GM19372 (cell line): Measurements from ENCODE around the gene LRSAM1.
"Not testable (repeated sequence)": the region's sequence is repeated elsewhere in the genome, so short reads cannot be mapped to it uniquely, and the experiment has no call there.

Experiments
- ATAC-seq: cut with Tn5 transposase; IDR thresholded peaks from one replicate; pipeline ENCODE4 v1.9.1; 2021; ENCODE audit warnings: mild to moderate bottlenecking, low read depth, moderate library complexity; ENCODE audit not compliant: unreplicated experiment

Gene LRSAM1

DNA sequence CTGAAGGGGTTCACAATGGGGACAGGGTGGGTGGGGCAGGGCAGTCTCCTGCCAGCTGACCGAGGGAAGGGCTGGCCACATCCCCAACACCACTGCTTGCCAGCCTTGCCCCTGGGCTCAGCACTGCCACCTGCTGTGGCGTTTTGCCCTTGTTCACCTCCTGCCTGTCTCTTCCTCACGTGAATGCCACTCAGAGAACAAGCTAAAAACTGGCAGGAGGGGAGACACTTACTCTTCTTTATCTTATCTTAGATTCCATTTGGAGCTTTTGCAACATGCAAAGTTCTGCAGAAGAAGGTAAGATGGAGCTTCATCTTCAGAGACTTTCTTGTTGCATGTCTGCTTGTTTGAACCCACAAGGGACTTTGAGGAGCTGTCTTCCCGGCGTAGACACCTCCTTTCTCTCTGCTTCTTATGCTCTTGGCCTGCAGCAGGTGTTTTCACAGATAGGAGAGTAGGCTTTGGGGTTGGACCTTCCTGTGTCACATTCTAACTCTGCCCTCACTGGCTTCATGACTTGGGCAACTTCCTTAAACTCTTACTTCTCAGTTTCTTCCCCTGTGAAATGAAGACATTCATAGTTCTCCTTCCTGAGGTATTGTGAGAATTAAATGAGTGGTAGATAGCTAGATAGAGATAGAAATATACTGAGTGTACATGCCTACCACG lies 4.1 kb downstream of the LRSAM1 start:
- ATAC-seq = no peak

DNA sequence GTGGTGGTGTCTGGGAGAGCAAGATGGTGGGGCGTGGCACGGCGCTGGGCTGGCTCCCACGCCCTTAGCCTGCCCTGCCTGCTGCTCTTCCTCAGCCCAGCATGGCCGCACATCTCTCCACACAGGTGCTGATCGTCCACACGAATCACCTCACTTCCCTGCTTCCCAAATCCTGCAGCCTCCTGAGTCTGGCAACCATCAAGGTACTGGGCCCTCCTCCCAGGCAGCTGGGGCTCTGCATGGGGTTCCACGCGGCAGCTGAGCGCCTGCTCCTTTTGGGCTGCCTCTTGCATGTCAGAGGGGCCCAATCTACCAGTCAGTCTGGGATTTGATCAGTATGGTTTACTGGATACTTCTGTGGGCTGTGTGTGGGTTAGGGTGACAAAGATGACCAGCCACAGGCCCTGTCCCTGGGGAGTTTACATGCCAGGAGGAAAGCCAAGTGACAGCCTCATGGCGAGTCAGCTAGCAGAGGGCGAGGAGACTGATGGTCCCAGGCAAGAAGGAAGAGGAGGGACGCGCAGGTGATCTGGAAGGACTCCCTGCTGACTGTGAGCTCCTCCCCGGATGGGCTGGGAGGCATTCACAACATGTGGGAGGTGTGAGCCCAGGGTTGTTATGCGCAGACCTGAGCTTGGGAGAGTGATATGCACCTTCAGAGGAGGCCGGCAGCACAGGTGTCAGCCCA lies 6.0 kb downstream of the LRSAM1 start:
- no peak for ATAC-seq

DNA sequence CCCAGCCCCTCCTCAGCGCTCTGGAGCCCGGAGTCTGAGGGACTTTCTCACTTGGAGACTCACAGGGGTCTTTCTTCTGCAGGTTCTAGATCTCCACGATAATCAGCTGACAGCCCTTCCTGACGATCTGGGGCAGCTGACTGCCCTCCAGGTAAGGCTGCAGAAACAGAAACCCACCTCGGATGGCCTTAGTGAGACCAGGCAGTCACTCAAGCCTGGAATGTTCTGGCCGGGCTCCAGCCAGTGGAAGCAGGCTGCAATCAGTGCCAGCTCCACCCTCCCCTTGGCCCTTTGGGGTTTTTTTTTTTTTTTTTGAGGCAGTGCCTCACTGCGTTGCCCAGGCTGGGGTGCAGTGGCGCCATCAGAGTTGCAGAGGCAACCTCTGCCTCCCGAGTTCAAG lies 7.6 kb downstream of the LRSAM1 start:
- no peak for ATAC-seq

DNA sequence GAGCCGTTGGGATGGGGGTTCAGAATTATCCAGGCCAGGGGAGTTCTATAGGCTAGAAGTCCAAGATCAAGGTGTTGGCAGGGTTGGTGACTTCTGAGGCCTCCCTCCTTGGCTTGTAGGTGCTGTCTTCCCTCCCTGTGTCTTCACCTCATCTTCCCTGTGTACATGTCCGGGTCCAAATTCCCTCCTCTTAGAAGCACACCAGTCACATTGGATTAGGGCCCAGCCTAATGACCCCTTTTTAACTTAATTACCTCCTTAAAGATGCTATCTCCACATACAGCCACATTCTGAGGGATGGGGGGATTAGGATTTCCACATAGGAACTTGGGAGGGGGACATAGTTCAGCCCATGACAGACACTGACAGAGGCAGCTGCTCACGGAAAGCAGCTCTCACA lies 12.1 kb downstream of the LRSAM1 start:
- ATAC-seq = no peak

DNA sequence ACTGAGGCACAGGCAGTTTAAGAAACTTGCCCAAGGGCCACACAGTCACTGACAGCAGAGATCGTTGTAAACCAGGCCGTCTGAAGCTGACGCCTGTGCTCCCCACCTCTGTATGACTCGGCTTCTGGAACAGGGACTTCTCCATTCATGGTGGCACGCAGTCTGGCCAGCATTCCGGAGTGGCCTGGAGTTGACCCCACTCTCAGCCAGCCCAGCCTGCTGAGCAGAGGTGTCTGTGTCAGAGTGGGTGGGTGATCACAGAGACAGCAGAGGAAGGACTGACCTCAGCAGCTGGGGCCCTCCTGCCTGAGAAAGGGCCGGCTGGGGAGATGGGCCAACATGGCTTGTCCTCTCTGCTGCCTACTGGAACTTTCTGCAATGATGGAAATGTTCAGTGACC lies 12.6 kb downstream of the LRSAM1 start:
- ATAC-seq = no peak

DNA sequence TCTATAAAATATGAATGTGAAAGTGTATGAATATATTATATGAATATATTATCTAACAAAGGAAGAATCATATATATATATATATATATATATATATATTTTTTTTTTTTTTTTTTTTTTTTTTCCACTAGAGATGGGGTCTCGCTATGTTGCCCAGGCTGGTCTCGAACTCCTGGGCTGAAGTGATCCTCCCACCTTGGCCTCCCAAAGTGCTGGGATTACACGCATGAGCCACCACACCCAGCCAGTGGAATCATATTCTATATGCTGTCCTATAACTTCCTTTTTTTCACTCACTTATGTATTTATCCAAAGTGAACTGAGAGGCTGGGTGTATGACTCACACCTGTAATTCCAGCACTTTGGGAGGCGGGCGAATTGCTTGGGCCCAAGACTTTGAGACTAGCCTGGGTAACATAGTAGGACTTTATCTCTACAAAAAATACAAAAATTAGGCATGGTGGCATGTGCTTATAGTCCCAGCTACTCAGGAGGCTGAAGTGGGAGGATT lies 15.2 kb downstream of the LRSAM1 start:
- not testable (repeated sequence) for ATAC-seq

DNA sequence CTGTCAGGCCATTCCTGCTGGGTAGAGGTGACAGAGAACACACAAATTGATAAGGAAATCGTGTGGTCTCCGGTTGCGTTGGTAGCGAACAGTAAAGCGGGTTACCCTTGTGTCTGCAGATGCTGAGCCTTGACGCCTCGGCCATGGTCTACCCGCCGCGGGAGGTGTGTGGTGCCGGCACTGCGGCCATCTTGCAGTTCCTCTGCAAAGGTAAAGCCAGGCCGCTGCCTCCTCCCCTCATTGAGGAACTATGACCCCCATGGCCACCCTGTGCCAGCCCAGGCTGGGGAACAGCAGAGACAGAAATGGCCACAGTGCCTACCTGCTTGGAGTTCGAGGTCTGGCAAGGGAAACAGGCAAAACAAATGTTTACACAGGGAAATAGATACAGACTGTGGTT lies 16.3 kb downstream of the LRSAM1 start:
- no peak for ATAC-seq

DNA sequence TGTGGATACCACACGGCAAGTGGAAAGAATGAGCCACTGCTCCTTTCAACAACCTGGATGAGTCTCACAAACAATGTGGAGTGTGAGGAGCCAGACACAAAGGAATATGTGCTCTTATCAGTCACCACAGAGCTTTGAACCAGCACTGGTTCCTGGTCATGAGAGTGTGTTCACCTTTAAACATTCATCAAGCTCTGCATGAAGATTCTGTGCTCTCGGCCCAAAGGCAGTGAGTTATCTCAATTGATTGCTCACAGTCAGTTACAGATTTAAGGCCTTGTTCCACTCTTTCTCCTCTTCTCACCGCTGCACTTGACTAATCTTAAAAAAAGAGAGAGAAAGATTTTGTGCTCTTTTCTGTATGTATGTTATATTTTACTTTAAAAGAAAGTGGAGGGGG lies 19.4 kb downstream of the LRSAM1 start:
- no peak for ATAC-seq

DNA sequence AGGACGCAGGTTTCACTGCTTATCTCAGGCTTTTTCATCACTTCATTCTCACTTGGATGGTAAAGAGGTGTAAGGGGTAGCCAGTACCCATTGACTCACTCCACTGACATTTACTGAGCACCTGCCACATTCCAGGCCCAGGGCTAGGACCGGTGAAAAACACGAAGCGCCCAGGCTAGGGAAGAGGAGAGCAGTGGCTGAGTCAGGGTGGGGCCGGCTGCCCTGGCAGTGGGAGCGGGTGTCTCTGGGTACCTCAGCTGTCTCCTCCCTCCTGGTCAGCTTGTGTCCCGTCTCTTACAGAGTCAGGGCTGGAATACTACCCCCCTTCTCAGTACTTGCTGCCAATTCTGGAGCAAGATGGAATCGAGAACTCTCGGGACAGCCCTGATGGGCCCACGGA lies 22.2 kb downstream of the LRSAM1 start:
- no peak for ATAC-seq

DNA sequence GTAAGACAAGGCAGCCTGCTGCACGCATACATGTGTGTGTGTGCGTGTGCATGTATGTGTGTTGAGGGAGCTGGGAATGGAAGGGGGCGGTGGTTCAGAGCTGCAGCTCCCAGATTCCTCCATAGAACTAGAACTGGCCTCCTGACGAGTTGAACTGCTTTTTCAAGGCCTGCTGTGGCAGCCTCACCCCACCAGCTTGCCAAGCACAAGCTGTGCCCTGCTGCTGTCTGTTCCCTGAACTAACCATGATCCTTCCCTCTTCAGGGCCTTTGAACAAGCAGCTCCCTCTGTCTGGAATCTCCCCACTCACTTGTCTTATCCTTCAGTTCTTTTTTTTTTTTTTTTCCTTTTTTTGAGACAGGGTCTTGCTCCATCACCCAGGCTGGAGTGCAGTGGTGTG lies 22.6 kb downstream of the LRSAM1 start:
- ATAC-seq = no peak

DNA sequence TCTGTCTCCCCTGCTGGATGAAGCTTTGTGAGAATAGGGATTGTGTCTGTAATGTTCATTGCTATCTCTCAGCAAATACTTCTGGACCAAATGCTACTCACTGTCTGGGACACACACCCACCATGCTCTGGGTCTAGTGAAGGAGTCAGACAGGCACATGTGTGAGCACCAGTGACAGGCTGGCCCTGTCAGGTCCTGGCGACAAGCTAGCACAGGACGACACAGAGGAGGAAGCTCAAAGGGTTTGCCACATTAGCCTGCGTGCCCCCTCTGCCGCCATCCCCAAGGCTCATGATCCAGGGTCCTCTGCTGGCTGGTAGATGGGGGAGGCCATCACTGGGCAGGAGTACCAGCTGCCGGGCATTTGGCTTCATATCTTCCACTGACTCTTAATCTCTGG lies 23.3 kb downstream of the LRSAM1 start:
- no peak for ATAC-seq

DNA sequence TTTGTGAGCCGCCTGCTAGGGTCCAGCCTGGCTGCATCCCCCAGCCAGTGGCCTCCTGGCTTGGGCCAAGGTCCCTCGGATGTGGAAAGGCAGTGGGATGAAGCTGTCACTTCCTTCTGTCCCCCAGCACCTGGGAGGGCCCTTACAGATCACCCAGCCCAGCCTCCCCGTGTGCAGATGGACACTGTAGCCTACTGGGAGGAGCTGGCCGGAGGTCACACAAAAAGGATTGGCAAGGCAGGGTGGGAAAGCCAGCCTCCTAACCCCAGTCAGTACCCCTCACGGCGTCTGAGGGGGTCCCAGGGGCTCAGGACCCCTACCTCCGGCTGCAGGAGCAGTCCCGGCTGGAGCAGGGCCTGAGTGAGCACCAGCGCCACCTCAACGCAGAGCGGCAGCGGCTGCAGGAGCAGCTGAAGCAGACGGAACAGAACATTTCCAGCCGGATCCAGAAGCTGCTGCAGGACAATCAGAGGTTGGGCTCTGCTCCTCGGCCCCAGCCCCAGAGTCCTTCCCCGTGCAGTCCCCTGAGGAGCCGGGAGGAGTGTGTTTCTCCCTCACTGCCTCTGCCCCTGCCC lies 28.3 kb downstream of the LRSAM1 start:
- no peak for ATAC-seq

DNA sequence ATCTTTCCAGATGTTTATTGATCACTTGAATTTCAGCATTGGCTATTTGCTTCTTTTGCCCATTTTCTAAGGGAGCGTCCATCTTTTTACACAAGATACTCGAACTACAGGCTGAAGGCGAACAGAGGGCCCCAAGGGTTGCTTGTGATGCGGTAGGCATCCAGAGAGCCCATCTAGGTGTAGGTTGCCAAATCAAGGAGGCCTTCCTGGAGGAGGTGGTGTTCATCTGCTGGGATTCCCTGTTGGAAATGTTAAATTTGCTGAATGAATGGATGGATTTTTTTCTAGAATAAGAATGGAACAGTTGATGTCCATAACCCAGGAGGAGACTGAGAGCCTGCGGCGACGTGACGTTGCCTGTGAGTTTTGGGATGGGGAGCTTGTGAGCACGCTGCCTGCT lies 31.4 kb downstream of the LRSAM1 start:
- ATAC-seq = no peak

DNA sequence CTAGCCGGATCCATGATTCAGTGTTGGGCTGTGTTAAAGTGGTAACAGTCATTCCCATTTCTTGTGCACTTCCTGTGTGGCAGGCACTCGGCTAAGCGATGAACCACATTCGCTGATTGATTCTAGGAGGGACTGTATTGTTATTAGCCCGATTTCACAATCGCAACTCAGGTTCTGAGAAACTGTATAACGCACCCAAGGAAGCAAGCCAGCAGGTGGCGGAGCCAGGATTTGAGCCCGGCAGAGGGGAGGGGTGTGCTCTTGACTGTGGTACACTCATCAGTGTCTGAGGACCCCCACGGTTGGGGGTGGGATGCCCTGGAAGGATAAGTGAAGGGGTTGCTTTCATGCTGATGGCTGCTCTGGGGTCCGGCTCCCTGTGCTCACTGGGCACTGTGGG lies 34.7 kb downstream of the LRSAM1 start:
- no peak for ATAC-seq

DNA sequence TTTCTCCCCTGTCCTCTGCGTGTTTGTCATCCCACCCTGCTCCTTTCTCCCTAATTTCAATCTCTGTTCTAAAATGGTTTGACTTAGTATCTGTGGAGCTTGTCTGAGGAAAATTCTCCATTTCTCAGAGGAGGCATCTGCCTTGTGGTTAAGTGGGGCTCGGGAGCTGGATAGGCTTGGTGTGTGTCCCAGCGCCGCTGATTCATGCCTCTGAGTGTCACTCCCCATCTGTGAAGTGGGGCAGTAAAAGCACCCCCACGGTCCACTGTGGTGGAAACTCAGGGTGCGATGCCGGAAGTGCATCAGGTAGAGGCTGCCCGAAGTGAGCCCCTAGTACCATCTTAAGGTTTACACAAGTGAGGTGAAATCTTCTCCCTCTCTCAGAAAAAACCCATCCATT lies 37.6 kb downstream of the LRSAM1 start:
- no peak for ATAC-seq

DNA sequence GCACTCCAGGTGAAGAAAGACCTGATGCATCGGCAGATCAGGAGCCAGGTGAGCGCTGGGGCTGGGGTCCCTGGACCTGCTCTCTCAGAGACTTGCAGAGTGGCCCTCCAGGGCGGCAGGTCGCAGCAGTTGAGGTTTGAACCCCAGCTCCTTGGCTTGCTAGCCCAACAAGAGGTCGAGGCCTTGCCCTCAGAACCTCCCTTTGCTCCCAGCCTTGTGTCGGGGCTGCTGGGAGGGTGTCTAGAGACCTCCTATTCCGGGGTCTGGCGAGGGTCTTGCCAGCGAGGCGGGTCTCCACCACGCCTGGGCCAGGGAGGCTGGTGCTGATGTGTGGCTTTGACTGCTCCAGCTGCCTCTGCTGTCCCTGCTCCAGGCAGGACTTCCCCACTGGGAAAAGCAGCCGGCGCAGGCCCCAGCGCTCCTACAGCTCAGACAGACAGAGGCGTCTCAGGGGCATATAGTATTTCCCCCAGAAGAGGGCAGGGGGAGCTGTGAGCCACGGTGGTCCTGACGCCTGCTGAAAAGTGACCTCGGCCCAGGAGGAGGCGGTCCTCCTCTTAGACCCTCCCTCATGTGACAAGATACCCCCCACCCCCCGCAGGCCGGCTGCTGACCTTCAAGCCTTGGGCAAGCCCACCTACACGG lies 38.3 kb downstream of the LRSAM1 start:
- ATAC-seq = no peak

DNA sequence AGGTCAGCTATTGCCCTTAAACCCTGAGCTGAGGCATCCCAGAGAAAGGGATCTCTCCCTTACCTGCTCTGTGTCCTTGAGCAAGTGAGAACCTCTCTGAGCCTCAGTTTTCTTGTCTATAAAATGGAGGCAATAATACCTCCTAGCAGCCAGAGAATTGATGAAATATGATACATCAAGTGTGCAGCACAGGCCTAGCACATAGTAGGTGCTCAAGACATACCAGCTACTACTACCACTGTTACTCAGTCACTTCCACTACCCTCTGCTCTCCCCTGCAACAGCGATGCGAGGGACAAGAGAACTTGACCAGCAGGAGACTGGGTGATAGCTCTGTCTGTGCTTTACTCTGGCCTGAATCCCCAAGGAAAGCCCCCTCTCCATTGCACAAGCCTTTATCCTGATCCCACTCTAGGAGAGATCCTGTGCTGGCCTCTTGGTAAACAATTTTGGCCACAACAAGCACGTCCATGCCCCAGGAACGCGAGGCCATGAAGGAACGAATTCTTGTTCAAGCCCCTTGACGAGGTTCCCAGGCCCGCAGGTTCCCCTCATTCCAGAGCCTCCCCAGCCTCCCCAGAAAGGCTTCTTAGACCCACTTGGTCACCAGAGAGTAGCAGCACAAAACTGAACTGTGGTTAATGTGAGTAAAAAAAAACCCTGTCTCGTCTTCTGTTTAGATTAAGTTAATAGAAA lies 39.4 kb downstream of the LRSAM1 start:
- no peak for ATAC-seq

DNA sequence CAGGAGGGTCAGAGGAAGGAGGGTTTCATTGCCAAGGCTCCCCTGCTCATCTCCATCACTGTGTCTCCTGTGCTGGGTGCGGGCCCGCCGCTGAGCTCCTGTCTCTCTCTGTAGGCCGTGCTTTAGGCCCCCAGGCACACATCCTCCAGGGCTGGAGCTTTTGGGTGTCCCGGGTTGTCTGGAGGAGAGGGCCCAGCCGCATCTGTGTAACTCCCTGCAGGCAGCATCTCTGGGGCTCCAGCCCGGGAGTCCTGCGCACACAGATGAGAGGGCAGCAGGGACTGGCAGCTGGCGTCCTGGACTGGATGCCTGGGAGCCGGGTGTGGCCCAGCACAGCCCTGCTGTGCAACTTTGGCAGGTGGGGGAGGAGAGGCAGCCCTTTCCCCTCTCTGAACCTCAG lies 40.2 kb downstream of the LRSAM1 start:
- no peak for ATAC-seq

DNA sequence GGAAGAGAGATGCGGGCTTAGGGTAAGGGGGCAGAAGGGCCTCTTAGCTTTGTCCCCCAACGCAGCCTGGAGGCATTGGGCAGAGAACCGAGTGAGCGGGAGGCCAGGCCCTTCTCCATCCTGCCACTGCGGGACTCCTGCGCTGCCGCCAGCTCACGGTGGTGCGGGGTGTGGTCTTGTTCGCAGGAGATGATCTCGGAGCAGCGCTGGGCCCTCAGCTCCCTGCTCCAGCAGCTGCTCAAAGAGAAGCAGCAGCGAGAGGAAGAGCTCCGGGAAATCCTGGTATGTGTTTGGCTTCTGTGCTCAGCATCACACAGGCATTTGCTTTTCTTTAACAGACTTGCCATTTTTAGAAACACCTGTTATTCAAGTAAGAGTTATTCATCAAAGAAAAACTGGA lies 41.3 kb downstream of the LRSAM1 start:
- no peak for ATAC-seq

DNA sequence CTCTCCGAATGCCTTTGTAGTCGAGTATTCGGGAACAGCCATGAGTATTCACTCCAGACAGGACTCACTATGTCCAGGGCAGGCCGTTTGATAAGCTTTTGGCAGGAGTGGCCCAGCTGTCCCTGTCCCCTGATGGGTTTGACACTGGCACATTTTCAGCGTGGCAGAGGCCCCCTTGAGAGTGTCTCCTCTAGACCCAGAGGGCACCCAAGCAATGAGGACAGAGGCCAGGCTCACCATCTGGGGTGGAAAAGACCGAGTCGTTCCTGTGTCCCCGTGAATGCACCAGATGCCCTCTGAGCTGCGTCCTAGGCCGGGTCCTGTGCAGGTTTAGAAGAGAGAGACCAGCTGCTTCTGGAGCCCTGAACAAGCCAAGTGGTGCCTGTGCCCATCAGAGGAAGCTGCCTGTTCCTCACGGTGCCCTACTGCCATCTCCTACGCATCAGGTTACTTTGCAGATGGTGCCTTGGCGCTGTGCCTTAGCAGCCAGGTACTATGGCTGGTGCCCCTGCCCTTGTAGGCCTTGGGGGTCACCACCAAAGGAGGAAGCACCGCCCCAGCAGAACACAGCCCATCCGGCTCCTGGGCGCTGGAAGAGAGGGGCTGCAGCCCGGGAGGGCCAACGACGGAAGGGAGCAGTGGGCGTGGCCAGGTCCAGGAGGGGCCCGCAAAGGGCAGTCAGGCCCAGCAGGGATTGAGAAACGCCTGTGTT lies 42.4 kb downstream of the LRSAM1 start:
- no peak for ATAC-seq
